ENCODE measurements around the gene ANKUB1. TPM values are rescaled to one million over a fixed set of nuclear protein-coding genes. Genes with fewer than 3 reads are reported as not detected.
"Not testable (repeated sequence)": the region's sequence is repeated elsewhere in the genome, so short reads cannot be mapped to it uniquely, and the experiment has no call there.

The ANKUB1 gene
- total RNA-seq, 1 donor from 2014 or later, result not detected

- H3K27me3 ChIP-seq, result no peaks in the 10 kb centered on the region
- no peak overlapping the region for H3K27ac ChIP-seq
- no peaks in the 10 kb centered on the region for H3K4me1 ChIP-seq
- no peaks in the 10 kb centered on the region for H3K36me3 ChIP-seq
- no peak overlapping the region for H3K4me3 ChIP-seq
- no peak for DNase-seq (ENCODE audit: low spot score in 2 of 2)
- TF ChIP-seq CTCF (IDR thresholded peaks at IDR 0.05), result no peak
- H3K9me3 ChIP-seq, result peaks cover 3 to 25% of the 10 kb centered on the region in 2 donors
- intact Hi-C loops (cut with DNase I), result no loop called here
These were observed 39.0 kb upstream of the ANKUB1 start for GRCh38 chr3:149831321-149831720.

- peaks cover 3 to 25% of the 10 kb centered on the region in 2 donors for H3K9me3 ChIP-seq
- no peak for DNase-seq (ENCODE audit: low spot score in 2 of 2)
- H3K27ac ChIP-seq, result no peak overlapping the region
- TF ChIP-seq CTCF (IDR thresholded peaks at IDR 0.05), result no peak
- no peak overlapping the region for H3K4me3 ChIP-seq
- no peaks in the 10 kb centered on the region for H3K4me1 ChIP-seq
- intact Hi-C loops (cut with DNase I), result no loop called here
- H3K36me3 ChIP-seq, result no peaks in the 10 kb centered on the region
- H3K27me3 ChIP-seq, result no peaks in the 10 kb centered on the region
These were observed 38.5 kb upstream of the ANKUB1 start for GRCh38 chr3:149830902-149831301.

GRCh38 chr3:149829631-149830030 is 37.3 kb upstream of the ANKUB1 start:
- H3K4me1 ChIP-seq; H3K27me3 ChIP-seq; DNase-seq (ENCODE audit: low spot score in 2 of 2); H3K4me3 ChIP-seq; intact Hi-C loops (cut with DNase I); H3K36me3 ChIP-seq; H3K27ac ChIP-seq: not testable (repeated sequence)
- H3K9me3 ChIP-seq, result peaks cover 3 to 25% of the 10 kb centered on the region in 2 donors

GRCh38 chr3:149828390-149828789 is 36.0 kb upstream of the ANKUB1 start:
- H3K36me3 ChIP-seq, result no peaks in the 10 kb centered on the region
- no peak for TF ChIP-seq CTCF (IDR thresholded peaks at IDR 0.05)
- no peak overlapping the region for H3K27ac ChIP-seq
- no peaks in the 10 kb centered on the region for H3K27me3 ChIP-seq
- intact Hi-C loops (cut with DNase I), result no loop called here
- H3K9me3 ChIP-seq, result peaks cover 3 to 13% of the 10 kb centered on the region in 2 donors
- no peak overlapping the region for H3K4me3 ChIP-seq
- DNase-seq (ENCODE audit: low spot score in 2 of 2), result no peak
- H3K4me1 ChIP-seq, result no peaks in the 10 kb centered on the region

- DNase-seq (ENCODE audit: low spot score in 2 of 2), result no peak
- Histone ChIP-seq H3K36me3 (no peaks in the 10 kb centered on the region), H3K9me3 (peaks cover 3 to 4% of the 10 kb centered on the region in 2 donors), H3K4me1 (no peaks in the 10 kb centered on the region), H3K27ac (no peak overlapping the region), H3K4me3 (no peak overlapping the region), H3K27me3 (no peaks in the 10 kb centered on the region)
- no peak for TF ChIP-seq CTCF (IDR thresholded peaks at IDR 0.05)
- intact Hi-C loops (cut with DNase I), result no loop called here
These were observed 34.3 kb upstream of the ANKUB1 start for GRCh38 chr3:149826636-149827035.

- Histone ChIP-seq H3K36me3 (no peaks in the 10 kb centered on the region), H3K4me1 (peaks cover 0 to 10% of the 10 kb centered on the region in 2 donors), H3K9me3 (peaks cover 0 to 4% of the 10 kb centered on the region in 2 donors), H3K27me3 (no peaks in the 10 kb centered on the region), H3K27ac (no peak overlapping the region), H3K4me3 (no peak overlapping the region)
- intact Hi-C loops (cut with DNase I), result no loop called here
- DNase-seq (ENCODE audit: low spot score in 2 of 2), result no peak
- no peak for TF ChIP-seq CTCF (IDR thresholded peaks at IDR 0.05)
These were observed 27.8 kb upstream of the ANKUB1 start for GRCh38 chr3:149820183-149820582.

All from ascending aorta (tissue), 2 donors.